Keratinocyte (primary cell): ENCODE data around the gene CLK3. TPM values are rescaled to one million over a fixed set of nuclear protein-coding genes. Genes with fewer than 3 reads are reported as not detected.

Experiments
- DNase-seq: peaks from one replicate; pipeline ENCODE4 v3.0.0-alpha.2; 2011; ENCODE audit warnings: low read depth, missing footprints, low spot score
- FAIRE-seq: peaks from 2 replicates; lab custom pipeline; 2011; peaks lifted over from hg19 to GRCh38; lab: Jason Lieb, UNC
- H2AFZ ChIP-seq: 2 replicates; pipeline ENCODE4 v1.6.0; 2012; ENCODE audit warnings: low read length, control low read depth, inconsistent platforms; ENCODE audit not compliant: control insufficient read depth
- H3K27ac ChIP-seq: 2 replicates; pipeline ENCODE4 v1.5.1; 2011; ENCODE audit warnings: low read length; ENCODE audit not compliant: control insufficient read depth, insufficient read depth
- H3K27me3 ChIP-seq: 3 replicates; pipeline ENCODE4 v1.6.0; 2011; ENCODE audit warnings: low read length; ENCODE audit not compliant: control insufficient read depth, insufficient read depth; ENCODE audit errors: extremely low read depth
- H3K36me3 ChIP-seq, 2 experiments: 2 replicates in 1 of 2; 3 replicates in 1 of 2; pipeline ENCODE4 v1.5.1; 2011; ENCODE audit warnings: low read length in 2 of 2, mild to moderate bottlenecking in 1 of 2; ENCODE audit not compliant: control insufficient read depth in 2 of 2, insufficient read depth in 2 of 2; ENCODE audit errors: extremely low read depth in 1 of 2
- H3K4me1 ChIP-seq: 3 replicates; pipeline ENCODE4 v1.5.1; 2011; ENCODE audit warnings: low read length; ENCODE audit not compliant: control insufficient read depth, insufficient read depth; ENCODE audit errors: extremely low read depth
- H3K4me2 ChIP-seq: 3 replicates; pipeline ENCODE4 v1.6.0; 2011; ENCODE audit warnings: low read depth, low read length; ENCODE audit not compliant: control insufficient read depth, insufficient read depth; ENCODE audit errors: extremely low read depth
- H3K4me3 ChIP-seq, 3 experiments: fragments of 200-600 bp in 1 of 3; sonication (generic) in 1 of 3; 2 replicates in 2 of 3; 3 replicates in 1 of 3; pipeline ENCODE4 v1.5.1; 2011 to 2016; ENCODE audit warnings: low read length in 3 of 3, mild to moderate bottlenecking in 3 of 3, control low read depth in 2 of 3, inconsistent platforms in 1 of 3, low read depth in 1 of 3, mixed read lengths in 1 of 3, mixed run types in 1 of 3, moderate library complexity in 1 of 3; ENCODE audit not compliant: control insufficient read depth in 2 of 3, insufficient read depth in 2 of 3; ENCODE audit errors: extremely low read depth in 1 of 3
- H3K79me2 ChIP-seq: 2 replicates; pipeline ENCODE4 v1.6.0; 2012; ENCODE audit warnings: low read length; ENCODE audit not compliant: control insufficient read depth, insufficient read depth
- H3K9ac ChIP-seq: 3 replicates; pipeline ENCODE4 v1.6.0; 2011; ENCODE audit warnings: low read length; ENCODE audit not compliant: control insufficient read depth, insufficient read depth; ENCODE audit errors: extremely low read depth
- H3K9me1 ChIP-seq: 3 replicates; pipeline ENCODE4 v1.6.0; 2011; ENCODE audit warnings: low read length; ENCODE audit not compliant: control insufficient read depth, insufficient read depth; ENCODE audit errors: extremely low read depth
- H3K9me3 ChIP-seq: 2 replicates; pipeline ENCODE4 v1.5.1; 2012; ENCODE audit warnings: low read depth, low read length; ENCODE audit not compliant: control insufficient read depth
- H4K20me1 ChIP-seq: 3 replicates; pipeline ENCODE4 v1.6.0; 2011; ENCODE audit warnings: low read length; ENCODE audit not compliant: control insufficient read depth, insufficient read depth; ENCODE audit errors: extremely low read depth
- CTCF ChIP-seq, 3 experiments: IDR thresholded peaks in 1 of 3; conservative IDR thresholded peaks in 1 of 3; optimal IDR thresholded peaks in 1 of 3; 2 replicates in 2 of 3; 3 replicates in 1 of 3; pipeline versions ENCODE3 to v1.5.1; 2011; ENCODE audit warnings: low read length in 3 of 3, mild to moderate bottlenecking in 3 of 3, moderate library complexity in 2 of 3, control low read depth in 1 of 3, inconsistent platforms in 1 of 3; ENCODE audit not compliant: insufficient read depth in 2 of 3; ENCODE audit errors: extremely low read depth in 1 of 3
- EZH2 ChIP-seq: IDR thresholded peaks from one replicate; pipeline ENCODE4 v1.6.1; 2012; ENCODE audit warnings: inconsistent platforms, mild to moderate bottlenecking, low read length, moderate library complexity
- dilution Hi-C: fragments of 300-500 bp; cut with MboI; formaldehyde crosslinking; loops from one replicate; pipeline ENCODE4 v1.7.0; 2020; ENCODE audit warnings: low sequenced_read_pairs; ENCODE audit not compliant: extremely low pct_ligation_motif_present
- polyA plus RNA-seq, 5 experiments: library from polyadenylated mRNA; depleted of rRNA in 3 of 5; stranded (reverse) in 3 of 5; stranded (forward) in 1 of 5; unstranded in 1 of 5; fragments of >200 nt; gene quantifications; 1 replicate in 1 of 5; 2 replicates in 3 of 5; 3 replicates in 1 of 5; pipeline versions ENCODE4 v1.2.1 to v1.2.3, GENCODE V29; 2011 to 2012; ENCODE audit warnings: missing spikeins in 2 of 5, low read depth in 1 of 5, low replicate concordance in 1 of 5

CLK3 gene
- polyA plus RNA-seq, 1 donor (not counting 4 experiments of a cell fraction or from before 2014, with no cell fraction given), result 61.2 TPM

DNA sequence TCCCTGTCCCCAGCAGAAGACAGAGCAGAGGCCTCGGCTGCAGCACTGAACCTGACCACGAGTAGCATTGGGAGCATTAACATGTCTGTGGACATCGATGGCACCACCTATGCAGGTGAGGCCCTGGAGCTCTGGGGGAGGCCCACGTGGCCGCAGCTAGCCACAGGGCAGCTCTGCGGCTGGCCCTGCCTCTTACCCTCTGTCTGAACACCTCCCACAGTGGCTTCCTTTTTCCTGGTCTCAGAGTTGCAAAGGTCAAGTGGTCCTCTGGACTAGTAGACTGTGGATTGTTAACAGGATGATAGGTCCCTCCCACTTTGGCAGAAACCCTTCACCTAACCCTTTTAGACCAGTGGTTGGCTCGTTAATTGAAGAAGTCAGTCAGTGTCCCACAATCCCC, 22.5 kb upstream of the CLK3 start:
- no peaks in the 10 kb centered on the region for H3K9me3 ChIP-seq
- H3K4me2 ChIP-seq, result no peak overlapping the region
- no peak overlapping the region for H2AFZ ChIP-seq
- no peaks in the 10 kb centered on the region for H4K20me1 ChIP-seq
- dilution Hi-C loops, result no loop called here
- FAIRE-seq, result no peak
- no peak overlapping the region for H3K9ac ChIP-seq
- H3K27me3 ChIP-seq, result no peaks in the 10 kb centered on the region
- no peak for TF ChIP-seq CTCF (optimal IDR thresholded peaks at IDR 0.05 in 1 of 3, IDR thresholded peaks at IDR 0.05 in 1 of 3, conservative IDR thresholded peaks at IDR 0.05 in 1 of 3; ENCODE audit: extremely low read depth in 1 of 3, insufficient read depth in 2 of 3, low read length in 3 of 3)
- no peak for TF ChIP-seq EZH2
- H3K27ac ChIP-seq, result no peak overlapping the region
- peaks cover 13 to 21% of the 10 kb centered on the region in 2 experiments for H3K36me3 ChIP-seq
- H3K9me1 ChIP-seq, result no peaks in the 10 kb centered on the region
- H3K79me2 ChIP-seq, result no peaks in the 10 kb centered on the region
- H3K4me1 ChIP-seq, result peaks cover 19% of the 10 kb centered on the region
- DNase-seq, result no peak
- no peak overlapping the region for H3K4me3 ChIP-seq

DNA sequence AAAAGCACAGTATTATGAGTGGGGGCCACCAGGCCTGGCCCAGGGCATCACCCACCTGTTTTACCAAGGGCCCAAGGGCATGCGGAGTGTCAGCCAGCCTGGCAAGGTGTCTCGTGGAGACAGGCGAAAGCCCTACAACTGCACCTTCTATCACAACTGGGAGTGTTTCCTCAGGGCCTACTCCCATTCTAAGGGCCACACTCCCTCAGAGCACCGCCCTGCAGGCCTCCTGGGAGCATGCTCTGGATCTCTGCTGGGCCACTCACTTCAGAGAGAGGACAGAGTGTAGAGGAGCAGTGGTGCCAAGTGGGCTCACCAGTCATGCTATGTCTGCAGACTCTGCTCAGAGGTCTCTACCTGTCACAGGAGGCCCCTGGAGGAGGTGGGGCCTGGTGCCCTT, 21.2 kb upstream of the CLK3 start:
- Histone ChIP-seq H3K9me1 (no peaks in the 10 kb centered on the region), H2AFZ (no peak overlapping the region), H3K4me3 (no peak overlapping the region), H3K9me3 (no peaks in the 10 kb centered on the region), H3K27ac (no peak overlapping the region), H3K9ac (no peak overlapping the region), H3K4me2 (no peak overlapping the region), H3K79me2 (no peaks in the 10 kb centered on the region), H3K27me3 (no peaks in the 10 kb centered on the region), H3K4me1 (peaks cover 20% of the 10 kb centered on the region), H4K20me1 (no peaks in the 10 kb centered on the region), H3K36me3 (peaks cover 13 to 19% of the 10 kb centered on the region in 2 experiments)
- no peak for TF ChIP-seq CTCF (optimal IDR thresholded peaks at IDR 0.05 in 1 of 3, IDR thresholded peaks at IDR 0.05 in 1 of 3, conservative IDR thresholded peaks at IDR 0.05 in 1 of 3; ENCODE audit: extremely low read depth in 1 of 3, insufficient read depth in 2 of 3, low read length in 3 of 3)
- TF ChIP-seq EZH2, result no peak
- dilution Hi-C loops, result no loop called here
- DNase-seq (no peak), FAIRE-seq (no peak)
